IMR-90 (cell line): ENCODE measurements around the gene MAML2.

Experiments used
- CEBPB ChIP-seq: IDR thresholded peaks from 2 replicates; pipeline ENCODE4 v1.6.1; 2012; ENCODE audit warnings: low read depth, low read length, improper control_type of control experiment
- NFE2L2 ChIP-seq: fragments of 150-350 bp; IDR thresholded peaks from 2 replicates; pipeline ENCODE4 v1.6.1; 2016; ENCODE audit warnings: low read depth, mild to moderate bottlenecking, low read length
- POLR2A ChIP-seq: IDR thresholded peaks from 2 replicates; pipeline ENCODE4 v1.6.1; 2012; ENCODE audit warnings: mild to moderate bottlenecking, low read depth, low read length
- RAD21 ChIP-seq: IDR thresholded peaks from 2 replicates; pipeline ENCODE4 v1.6.1; 2012; ENCODE audit warnings: low read length, improper control_type of control experiment
- TF ChIP-seq, protein P1 (sequence below): conservative IDR thresholded peaks from 2 replicates; pipeline ENCODE4 v1.5.1; 2012; ENCODE audit warnings: mild to moderate bottlenecking, low read depth, low read length, improper control_type of control experiment

DNA sequence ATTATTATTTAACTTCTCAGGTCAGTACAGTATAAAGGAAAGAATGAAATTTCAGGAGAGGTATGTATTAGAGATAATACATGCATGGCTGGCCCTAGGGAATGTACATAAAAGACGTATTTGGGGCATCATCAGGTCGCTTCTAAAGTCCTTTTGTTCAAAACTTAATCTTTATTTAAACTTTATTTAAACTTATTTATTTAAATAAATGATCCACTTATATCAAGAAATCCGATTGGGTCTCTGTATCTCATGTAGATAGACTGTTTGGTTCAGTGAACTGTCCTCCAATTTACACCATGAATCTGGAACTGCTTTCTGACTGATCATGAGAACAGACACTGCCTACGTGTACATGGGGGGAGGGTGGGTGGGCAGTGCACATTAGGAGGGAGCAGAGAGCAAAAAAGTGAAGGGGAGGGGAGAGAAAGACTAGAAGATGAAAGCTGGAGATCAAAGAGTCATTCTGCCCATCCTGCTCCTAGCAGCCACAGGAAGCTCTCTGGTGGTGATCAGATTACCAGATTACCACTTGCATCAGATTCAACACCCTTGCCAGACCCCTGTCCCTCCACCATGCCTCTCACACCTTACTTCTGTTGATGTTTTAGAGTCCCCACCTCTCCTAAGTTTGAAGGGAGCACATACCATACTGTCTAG, 327.0 kb downstream of the MAML2 start:
- TF ChIP-seq POLR2A = no peak
- TF ChIP-seq NFE2L2 = no peak
- TF ChIP-seq, protein P1, sequence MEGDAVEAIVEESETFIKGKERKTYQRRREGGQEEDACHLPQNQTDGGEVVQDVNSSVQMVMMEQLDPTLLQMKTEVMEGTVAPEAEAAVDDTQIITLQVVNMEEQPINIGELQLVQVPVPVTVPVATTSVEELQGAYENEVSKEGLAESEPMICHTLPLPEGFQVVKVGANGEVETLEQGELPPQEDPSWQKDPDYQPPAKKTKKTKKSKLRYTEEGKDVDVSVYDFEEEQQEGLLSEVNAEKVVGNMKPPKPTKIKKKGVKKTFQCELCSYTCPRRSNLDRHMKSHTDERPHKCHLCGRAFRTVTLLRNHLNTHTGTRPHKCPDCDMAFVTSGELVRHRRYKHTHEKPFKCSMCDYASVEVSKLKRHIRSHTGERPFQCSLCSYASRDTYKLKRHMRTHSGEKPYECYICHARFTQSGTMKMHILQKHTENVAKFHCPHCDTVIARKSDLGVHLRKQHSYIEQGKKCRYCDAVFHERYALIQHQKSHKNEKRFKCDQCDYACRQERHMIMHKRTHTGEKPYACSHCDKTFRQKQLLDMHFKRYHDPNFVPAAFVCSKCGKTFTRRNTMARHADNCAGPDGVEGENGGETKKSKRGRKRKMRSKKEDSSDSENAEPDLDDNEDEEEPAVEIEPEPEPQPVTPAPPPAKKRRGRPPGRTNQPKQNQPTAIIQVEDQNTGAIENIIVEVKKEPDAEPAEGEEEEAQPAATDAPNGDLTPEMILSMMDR = no peak
- no peak for TF ChIP-seq CEBPB
- no peak for TF ChIP-seq RAD21
